Brain microvascular endothelial cell (primary cell): Measurements from ENCODE around the gene ATP12A.

ENCODE experiments used
- DNase-seq: peaks from one replicate; pipeline ENCODE4 v3.0.0-alpha.2; 2020
- H3K27ac ChIP-seq: fragments of 250-450 bp; sonication (Bioruptor Pico); 2 replicates; pipeline ENCODE4 v1.5.1; 2020; ENCODE audit warnings: mild to moderate bottlenecking, moderate library complexity
- H3K27me3 ChIP-seq: fragments of 250-450 bp; sonication (Bioruptor Pico); replicated peaks from 2 replicates; pipeline ENCODE4 v1.5.1; 2020; ENCODE audit warnings: mild to moderate bottlenecking
- H3K36me3 ChIP-seq: fragments of 250-450 bp; sonication (Bioruptor Pico); replicated peaks from 2 replicates; pipeline ENCODE4 v1.5.1; 2020; ENCODE audit warnings: mild to moderate bottlenecking
- H3K4me3 ChIP-seq: 2 replicates; pipeline ENCODE4 v1.5.1; 2011; ENCODE audit warnings: low read depth, mild to moderate bottlenecking, control low read depth, low read length, moderate library complexity
- in situ Hi-C: cut with HindIII; loops from 2 replicates; pipeline ENCODE4 v1.10.0; 2017; ENCODE audit warnings: low sequenced_read_pairs, low pct_ligation_motif_present
- TF ChIP-seq, protein P1 (sequence below): IDR thresholded peaks from 2 replicates; pipeline ENCODE4 v1.5.1; 2011; ENCODE audit warnings: low read depth, mild to moderate bottlenecking, moderate library complexity, low read length, control low read depth, inconsistent platforms; ENCODE audit errors: missing control alignments

ATP12A gene

GRCh38 chr13:24718192-24718965 is 38.2 kb downstream of the ATP12A start:
- no peak overlapping the region for H3K27ac ChIP-seq
- DNase-seq = no peak
- H3K36me3 ChIP-seq = no peaks in the 10 kb centered on the region
- no peaks in the 10 kb centered on the region for H3K27me3 ChIP-seq
- in situ Hi-C loops = no loop called here
- TF ChIP-seq, protein P1, sequence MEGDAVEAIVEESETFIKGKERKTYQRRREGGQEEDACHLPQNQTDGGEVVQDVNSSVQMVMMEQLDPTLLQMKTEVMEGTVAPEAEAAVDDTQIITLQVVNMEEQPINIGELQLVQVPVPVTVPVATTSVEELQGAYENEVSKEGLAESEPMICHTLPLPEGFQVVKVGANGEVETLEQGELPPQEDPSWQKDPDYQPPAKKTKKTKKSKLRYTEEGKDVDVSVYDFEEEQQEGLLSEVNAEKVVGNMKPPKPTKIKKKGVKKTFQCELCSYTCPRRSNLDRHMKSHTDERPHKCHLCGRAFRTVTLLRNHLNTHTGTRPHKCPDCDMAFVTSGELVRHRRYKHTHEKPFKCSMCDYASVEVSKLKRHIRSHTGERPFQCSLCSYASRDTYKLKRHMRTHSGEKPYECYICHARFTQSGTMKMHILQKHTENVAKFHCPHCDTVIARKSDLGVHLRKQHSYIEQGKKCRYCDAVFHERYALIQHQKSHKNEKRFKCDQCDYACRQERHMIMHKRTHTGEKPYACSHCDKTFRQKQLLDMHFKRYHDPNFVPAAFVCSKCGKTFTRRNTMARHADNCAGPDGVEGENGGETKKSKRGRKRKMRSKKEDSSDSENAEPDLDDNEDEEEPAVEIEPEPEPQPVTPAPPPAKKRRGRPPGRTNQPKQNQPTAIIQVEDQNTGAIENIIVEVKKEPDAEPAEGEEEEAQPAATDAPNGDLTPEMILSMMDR = no peak
- no peak overlapping the region for H3K4me3 ChIP-seq

DNA sequence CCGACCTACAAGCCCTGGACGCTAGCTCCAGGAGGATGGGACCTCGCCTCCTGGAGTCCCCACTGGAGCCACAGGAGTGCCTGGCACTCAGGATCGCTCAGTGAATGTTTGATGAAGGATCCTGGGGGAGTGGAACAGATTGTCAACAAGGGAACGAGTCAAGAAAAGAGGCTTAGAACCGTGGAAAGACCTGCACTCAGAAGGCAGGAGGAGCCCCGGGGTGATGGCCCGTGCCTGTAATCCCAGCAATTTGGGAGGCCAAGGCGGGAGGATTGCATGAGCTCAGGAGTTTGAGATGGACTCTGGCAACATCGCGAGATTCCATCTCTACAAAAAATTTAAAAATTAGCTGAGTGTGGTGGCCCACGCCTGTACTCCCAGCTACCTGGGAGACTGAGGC is 38.9 kb downstream of the ATP12A start:
- Histone ChIP-seq H3K4me3 (no peak overlapping the region), H3K27me3 (no peaks in the 10 kb centered on the region), H3K27ac (no peak overlapping the region), H3K36me3 (no peaks in the 10 kb centered on the region)
- TF ChIP-seq, protein P1 = no peak
- in situ Hi-C loops = no loop called here
- DNase-seq = no peak

- Histone ChIP-seq H3K36me3 (no peaks in the 10 kb centered on the region), H3K27ac (no peak overlapping the region), H3K4me3 (no peak overlapping the region), H3K27me3 (no peaks in the 10 kb centered on the region)
- no peak for DNase-seq
- TF ChIP-seq, protein P1 = no peak
- in situ Hi-C loops = no loop called here
These were observed 43.0 kb downstream of the ATP12A start for GRCh38 chr13:24723206-24723605.

GRCh38 chr13:24724714-24725113 is 44.5 kb downstream of the ATP12A start:
- no peaks in the 10 kb centered on the region for H3K36me3 ChIP-seq
- no peaks in the 10 kb centered on the region for H3K27me3 ChIP-seq
- TF ChIP-seq, protein P1 = no peak
- in situ Hi-C loops = no loop called here
- H3K27ac ChIP-seq = no peak overlapping the region
- no peak for DNase-seq
- no peak overlapping the region for H3K4me3 ChIP-seq

- H3K36me3 ChIP-seq = no peaks in the 10 kb centered on the region
- no peak for DNase-seq
- H3K27ac ChIP-seq = no peak overlapping the region
- H3K4me3 ChIP-seq = no peak overlapping the region
- H3K27me3 ChIP-seq = no peaks in the 10 kb centered on the region
- in situ Hi-C loops = no loop called here
- TF ChIP-seq, protein P1 = no peak
These were observed 45.2 kb downstream of the ATP12A start for GRCh38 chr13:24725379-24725778.
